ENCODE measurements around the gene FAM89B. TPM values are rescaled to one million over a fixed set of nuclear protein-coding genes. Genes with fewer than 3 reads are reported as not detected.
A peak's percentile ranks its signal among the peaks of the same experiment; 100 is the strongest.

FAM89B gene
- total and polyA plus RNA-seq, 2 donors (not counting 3 experiments of a cell fraction or from before 2014, with no cell fraction given): 63.1 to 153 TPM

- Histone ChIP-seq H3K9me3 (replicated peaks; ENCODE audit: control insufficient read depth, insufficient read depth, low read length) (no peaks in the 10 kb centered on the region), H3K4me1 (ENCODE audit: control insufficient read depth, extremely low read depth, insufficient read depth, low read length) (peaks cover 43% of the 10 kb centered on the region), H4K20me1 (replicated peaks; ENCODE audit: control insufficient read depth, extremely low read depth, insufficient read depth, low read length) (no peaks in the 10 kb centered on the region), H3K9me1 (replicated peaks; ENCODE audit: control insufficient read depth, extremely low read depth, insufficient read depth, low read length) (no peaks in the 10 kb centered on the region), H3K4me2 (ENCODE audit: insufficient read depth, low read length) (peak overlapping the region; percentile 41), H3K9ac (replicated peaks; ENCODE audit: extremely low read depth, insufficient read depth, low read length) (peak overlapping the region; percentile 20), H3K27ac (ENCODE audit: insufficient read depth, low read depth, low read length) (no peak overlapping the region), H3K4me3 (replicated peaks in 1 of 3; ENCODE audit: insufficient read depth in 1 of 3, low read depth in 1 of 3, low read length in 3 of 3) (peak overlapping the region; percentile 16 to 34 (median 23)), H3K79me2 (ENCODE audit: control insufficient read depth, insufficient read depth, low read length) (peaks cover 15% of the 10 kb centered on the region), H3K27me3 (ENCODE audit: control insufficient read depth in 2 of 2, insufficient read depth in 2 of 2, low read length in 2 of 2) (no peaks in the 10 kb centered on the region), H2AFZ (ENCODE audit: low read depth, low read length) (no peak overlapping the region), H3K36me3 (ENCODE audit: control insufficient read depth in 2 of 2, extremely low read depth in 1 of 2, insufficient read depth in 2 of 2, low read length in 2 of 2) (no peaks in the 10 kb centered on the region)
- FAIRE-seq (peak; percentile 33), DNase-seq (ENCODE audit: low read depth, low spot score) (no peak)
- dilution Hi-C loops (cut with MboI; ENCODE audit: extremely low pct_ligation_motif_present, low sequenced_read_pairs) (no loop called here), intact Hi-C loops (cut with micrococcal nuclease) (no loop called here)
- BruUV-seq (replicated peaks): no TSS peak
- TF ChIP-seq POLR2A (IDR thresholded peaks at IDR 0.05; ENCODE audit: low read depth, low read length) (no peak), EZH2 (IDR thresholded peaks at IDR 0.05; ENCODE audit: borderline replicate concordance, low read depth, low read length, severe bottlenecking) (no peak), POLR2AphosphoS5 (IDR thresholded peaks at IDR 0.05; ENCODE audit: insufficient read depth, low read depth, low read length) (no peak), MYC (IDR thresholded peaks at IDR 0.05; ENCODE audit: low read depth, low read length) (no peak), JUN (IDR thresholded peaks at IDR 0.05; ENCODE audit: borderline replicate concordance, insufficient read depth, insufficient read length, low read depth) (no peak), MAX (IDR thresholded peaks at IDR 0.05; ENCODE audit: insufficient read depth, insufficient read length) (no peak), GATA2 (IDR thresholded peaks at IDR 0.05; ENCODE audit: insufficient read depth, insufficient read length, low read depth, low read length) (no peak), FOS (IDR thresholded peaks at IDR 0.05; ENCODE audit: borderline replicate concordance, insufficient read depth, low read length) (no peak)
- TF ChIP-seq, protein P1, sequence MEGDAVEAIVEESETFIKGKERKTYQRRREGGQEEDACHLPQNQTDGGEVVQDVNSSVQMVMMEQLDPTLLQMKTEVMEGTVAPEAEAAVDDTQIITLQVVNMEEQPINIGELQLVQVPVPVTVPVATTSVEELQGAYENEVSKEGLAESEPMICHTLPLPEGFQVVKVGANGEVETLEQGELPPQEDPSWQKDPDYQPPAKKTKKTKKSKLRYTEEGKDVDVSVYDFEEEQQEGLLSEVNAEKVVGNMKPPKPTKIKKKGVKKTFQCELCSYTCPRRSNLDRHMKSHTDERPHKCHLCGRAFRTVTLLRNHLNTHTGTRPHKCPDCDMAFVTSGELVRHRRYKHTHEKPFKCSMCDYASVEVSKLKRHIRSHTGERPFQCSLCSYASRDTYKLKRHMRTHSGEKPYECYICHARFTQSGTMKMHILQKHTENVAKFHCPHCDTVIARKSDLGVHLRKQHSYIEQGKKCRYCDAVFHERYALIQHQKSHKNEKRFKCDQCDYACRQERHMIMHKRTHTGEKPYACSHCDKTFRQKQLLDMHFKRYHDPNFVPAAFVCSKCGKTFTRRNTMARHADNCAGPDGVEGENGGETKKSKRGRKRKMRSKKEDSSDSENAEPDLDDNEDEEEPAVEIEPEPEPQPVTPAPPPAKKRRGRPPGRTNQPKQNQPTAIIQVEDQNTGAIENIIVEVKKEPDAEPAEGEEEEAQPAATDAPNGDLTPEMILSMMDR (IDR thresholded peaks at IDR 0.05; ENCODE audit: extremely low read depth in 1 of 2, insufficient read depth in 1 of 2, low read depth in 1 of 2, low read length in 2 of 2): no peak
- POLR2A ChIA-PET: interaction anchor here (1.1 kb wide), 1 partner anchor 17 kb away, joined by 3 read pairs; no protein-coding TSS in a partner anchor
- CTCF ChIA-PET: interaction anchor here (1.4 to 9.7 kb wide), 3 partner anchors 14 to 51 kb away, joined by 3 to 167 read pairs (median 22); no protein-coding TSS in a partner anchor
These were observed 4.0 kb downstream of the FAM89B start for GRCh38 chr11:65576232-65576866.

All from endothelial cell of umbilical vein (primary cell).